ENCODE results near the gene TTLL3.
"Not testable (repeated sequence)": the region's sequence is repeated elsewhere in the genome, so short reads cannot be mapped to it uniquely, and the experiment has no call there.

DNA sequence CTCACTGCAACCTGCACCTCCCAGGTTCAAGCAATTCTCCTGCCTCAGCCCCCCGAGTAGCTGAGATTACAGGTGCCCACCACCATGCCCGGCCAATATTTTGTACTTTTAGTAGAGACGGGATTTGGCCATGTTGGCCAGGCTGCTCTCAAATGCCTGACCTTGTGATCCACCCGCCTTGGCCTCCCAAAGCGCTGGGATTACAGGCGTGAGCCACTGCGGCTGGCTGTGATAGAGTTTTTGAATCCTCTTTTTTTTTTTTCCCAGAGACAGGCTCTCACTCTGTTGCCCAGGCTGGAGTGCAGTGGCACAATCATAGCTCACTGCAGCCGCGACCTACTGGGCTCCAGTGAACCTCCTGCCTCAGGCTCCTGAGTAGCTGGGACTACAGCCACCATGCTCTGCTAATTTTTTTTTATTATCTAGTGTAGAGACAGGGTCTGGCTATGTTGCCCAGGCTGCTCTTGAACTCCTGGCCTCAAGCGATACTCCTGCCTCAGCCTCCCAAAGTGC lies 55.1 kb downstream of the TTLL3 start:
- TF ChIP-seq, protein P1, sequence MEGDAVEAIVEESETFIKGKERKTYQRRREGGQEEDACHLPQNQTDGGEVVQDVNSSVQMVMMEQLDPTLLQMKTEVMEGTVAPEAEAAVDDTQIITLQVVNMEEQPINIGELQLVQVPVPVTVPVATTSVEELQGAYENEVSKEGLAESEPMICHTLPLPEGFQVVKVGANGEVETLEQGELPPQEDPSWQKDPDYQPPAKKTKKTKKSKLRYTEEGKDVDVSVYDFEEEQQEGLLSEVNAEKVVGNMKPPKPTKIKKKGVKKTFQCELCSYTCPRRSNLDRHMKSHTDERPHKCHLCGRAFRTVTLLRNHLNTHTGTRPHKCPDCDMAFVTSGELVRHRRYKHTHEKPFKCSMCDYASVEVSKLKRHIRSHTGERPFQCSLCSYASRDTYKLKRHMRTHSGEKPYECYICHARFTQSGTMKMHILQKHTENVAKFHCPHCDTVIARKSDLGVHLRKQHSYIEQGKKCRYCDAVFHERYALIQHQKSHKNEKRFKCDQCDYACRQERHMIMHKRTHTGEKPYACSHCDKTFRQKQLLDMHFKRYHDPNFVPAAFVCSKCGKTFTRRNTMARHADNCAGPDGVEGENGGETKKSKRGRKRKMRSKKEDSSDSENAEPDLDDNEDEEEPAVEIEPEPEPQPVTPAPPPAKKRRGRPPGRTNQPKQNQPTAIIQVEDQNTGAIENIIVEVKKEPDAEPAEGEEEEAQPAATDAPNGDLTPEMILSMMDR (IDR thresholded peaks at IDR 0.05): not testable (repeated sequence)
- TF ChIP-seq POLR2A (IDR thresholded peaks at IDR 0.05): not testable (repeated sequence)
